GM12872 (cell line): ENCODE data around the gene YARS1.

Experiments used
- CTCF ChIP-seq: IDR thresholded peaks from 3 replicates; pipeline ENCODE4 v1.5.1; 2011; ENCODE audit warnings: low read depth, mild to moderate bottlenecking, low read length, moderate library complexity; ENCODE audit not compliant: insufficient read depth

YARS1 gene

GRCh38 chr1:32742956-32743355, 74.2 kb downstream of the YARS1 start:
- TF ChIP-seq CTCF, result no peak

- no peak for TF ChIP-seq CTCF
Measured at GRCh38 chr1:32742199-32742947, 74.8 kb downstream of the YARS1 start.

GRCh38 chr1:32741413-32742198, 75.6 kb downstream of the YARS1 start:
- peak; percentile 31; the same call in 1 of the 3 replicates for TF ChIP-seq CTCF

- no peak for TF ChIP-seq CTCF
Measured at GRCh38 chr1:32741059-32741412, 76.1 kb downstream of the YARS1 start.

- TF ChIP-seq CTCF, result no peak
Measured at GRCh38 chr1:32736812-32737791, 80.1 kb downstream of the YARS1 start.

GRCh38 chr1:32733582-32734321, 83.4 kb downstream of the YARS1 start:
- no peak for TF ChIP-seq CTCF
